NB4 (cell line): ENCODE results near the gene SLC30A5.

Source experiments
- MYC ChIP-seq: IDR thresholded peaks from 2 replicates; pipeline ENCODE4 v1.6.1; 2011; ENCODE audit warnings: low read depth, low read length
- POLR2A ChIP-seq: IDR thresholded peaks from 2 replicates; pipeline ENCODE4 v1.6.1; 2011; ENCODE audit warnings: mild to moderate bottlenecking; ENCODE audit not compliant: insufficient read length; ENCODE audit errors: extremely low read depth
- TF ChIP-seq, protein P1 (sequence below): IDR thresholded peaks from one replicate; pipeline ENCODE4 v1.5.1; 2012; ENCODE audit warnings: low read depth, low read length
- TF ChIP-seq, protein P2 (sequence below): IDR thresholded peaks from 2 replicates; pipeline ENCODE4 v1.6.1; 2011; ENCODE audit warnings: low read depth, low read length

DNA sequence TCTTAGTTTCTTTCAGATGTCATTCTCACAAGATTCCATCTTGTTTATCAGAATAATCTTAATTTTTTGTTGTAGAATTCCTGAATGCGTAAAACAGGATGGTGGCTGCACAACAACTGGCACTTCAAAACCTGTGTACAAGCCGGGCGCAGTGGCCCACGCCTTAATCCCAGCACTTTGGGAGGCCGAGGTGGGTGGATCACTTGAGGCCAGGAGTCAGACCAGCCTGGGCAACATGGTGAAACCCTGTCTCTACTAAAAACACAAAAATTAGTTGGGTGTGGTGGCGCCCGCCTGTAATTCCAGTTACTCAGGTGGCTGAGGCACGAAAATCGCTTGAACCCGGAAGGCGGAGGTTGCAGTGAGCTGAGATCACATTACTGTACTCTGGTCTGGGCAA, 62.6 kb downstream of the SLC30A5 start:
- TF ChIP-seq, protein P1, sequence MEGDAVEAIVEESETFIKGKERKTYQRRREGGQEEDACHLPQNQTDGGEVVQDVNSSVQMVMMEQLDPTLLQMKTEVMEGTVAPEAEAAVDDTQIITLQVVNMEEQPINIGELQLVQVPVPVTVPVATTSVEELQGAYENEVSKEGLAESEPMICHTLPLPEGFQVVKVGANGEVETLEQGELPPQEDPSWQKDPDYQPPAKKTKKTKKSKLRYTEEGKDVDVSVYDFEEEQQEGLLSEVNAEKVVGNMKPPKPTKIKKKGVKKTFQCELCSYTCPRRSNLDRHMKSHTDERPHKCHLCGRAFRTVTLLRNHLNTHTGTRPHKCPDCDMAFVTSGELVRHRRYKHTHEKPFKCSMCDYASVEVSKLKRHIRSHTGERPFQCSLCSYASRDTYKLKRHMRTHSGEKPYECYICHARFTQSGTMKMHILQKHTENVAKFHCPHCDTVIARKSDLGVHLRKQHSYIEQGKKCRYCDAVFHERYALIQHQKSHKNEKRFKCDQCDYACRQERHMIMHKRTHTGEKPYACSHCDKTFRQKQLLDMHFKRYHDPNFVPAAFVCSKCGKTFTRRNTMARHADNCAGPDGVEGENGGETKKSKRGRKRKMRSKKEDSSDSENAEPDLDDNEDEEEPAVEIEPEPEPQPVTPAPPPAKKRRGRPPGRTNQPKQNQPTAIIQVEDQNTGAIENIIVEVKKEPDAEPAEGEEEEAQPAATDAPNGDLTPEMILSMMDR, result no peak
- TF ChIP-seq POLR2A (no peak), MYC (no peak)
- TF ChIP-seq, protein P2, sequence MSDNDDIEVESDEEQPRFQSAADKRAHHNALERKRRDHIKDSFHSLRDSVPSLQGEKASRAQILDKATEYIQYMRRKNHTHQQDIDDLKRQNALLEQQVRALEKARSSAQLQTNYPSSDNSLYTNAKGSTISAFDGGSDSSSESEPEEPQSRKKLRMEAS, result no peak
